Smooth muscle cell (in vitro differentiated cells): Measurements from ENCODE around the gene FBLN2. TPM values are rescaled to one million over a fixed set of nuclear protein-coding genes. Genes with fewer than 3 reads are reported as not detected.

ENCODE experiments used
- DNase-seq: peaks from one replicate; lab custom pipeline; 2025; ENCODE audit not compliant: unreplicated experiment; lab: John Stamatoyannopoulos, UW
- H2AFZ ChIP-seq: fragments of 200-600 bp; sonication (generic); 2 replicates; pipeline ENCODE4 v1.6.0; 2016; ENCODE audit warnings: antibody characterized with exemption, low read depth, mild to moderate bottlenecking
- H3F3A ChIP-seq: fragments of 200-600 bp; sonication (generic); 2 replicates; pipeline ENCODE4 v1.6.0; 2017; ENCODE audit warnings: antibody characterized with exemption, low read depth
- H3K27ac ChIP-seq: fragments of 200-600 bp; sonication (generic); 2 replicates; pipeline ENCODE4 v1.5.1; 2016; ENCODE audit warnings: low read depth, mild to moderate bottlenecking
- H3K27me3 ChIP-seq: fragments of 200-600 bp; sonication (generic); 2 replicates; pipeline ENCODE4 v1.6.1; 2016; ENCODE audit warnings: low read depth, mild to moderate bottlenecking
- H3K36me3 ChIP-seq: fragments of 200-600 bp; sonication (generic); 2 replicates; pipeline ENCODE4 v1.5.1; 2016; ENCODE audit warnings: low read depth
- H3K4me1 ChIP-seq: fragments of 200-600 bp; sonication (generic); 2 replicates; pipeline ENCODE4 v1.5.1; 2016; ENCODE audit warnings: low read depth
- H3K4me2 ChIP-seq: fragments of 200-600 bp; sonication (generic); 2 replicates; pipeline ENCODE4 v1.6.0; 2016; ENCODE audit warnings: mild to moderate bottlenecking
- H3K4me3 ChIP-seq: fragments of 200-600 bp; sonication (generic); 2 replicates; pipeline ENCODE4 v1.5.1; 2016; ENCODE audit warnings: mild to moderate bottlenecking
- H3K79me2 ChIP-seq: fragments of 200-600 bp; sonication (generic); 2 replicates; pipeline ENCODE4 v1.6.0; 2016; ENCODE audit warnings: low read depth, mild to moderate bottlenecking
- H3K9ac ChIP-seq: fragments of 200-600 bp; sonication (generic); 2 replicates; pipeline ENCODE4 v1.6.0; 2016; ENCODE audit warnings: low read depth
- H3K9me3 ChIP-seq: fragments of 200-600 bp; sonication (generic); replicated peaks from 2 replicates; pipeline ENCODE4 v1.5.1; 2016; ENCODE audit warnings: low read depth
- H4K20me1 ChIP-seq: fragments of 200-600 bp; sonication (generic); 2 replicates; pipeline ENCODE4 v1.6.0; 2016; ENCODE audit warnings: low read depth
- WGBS: methylation state at CpG from one replicate; pipeline ENCODE4 v1.1.7; 2016; ENCODE audit warnings: low lambda C conversion rate; 5-methylcytosine and 5-hydroxymethylcytosine counted together
- polyA plus RNA-seq: library from polyadenylated mRNA; unstranded; fragments of >200 nt; fragmentation: Nextera tagmentation; extraction: Ambion mirVana; gene quantifications from 2 replicates; pipeline ENCODE4 v1.2.1, GENCODE V29; 2016
- total RNA-seq: library from RNA; depleted of rRNA; stranded (reverse); fragments of >200 nt; gene quantifications from 2 replicates; pipeline ENCODE4 v1.2.3, GENCODE V29; 2014
- TF ChIP-seq, protein P1 (sequence below): fragments of 200-600 bp; sonication (generic); IDR thresholded peaks from 2 replicates; pipeline ENCODE4 v1.5.1; 2017; ENCODE audit warnings: borderline replicate concordance, mild to moderate bottlenecking, antibody characterized with exemption; ENCODE audit not compliant: insufficient read depth, poor library complexity, severe bottlenecking

Gene FBLN2
- total and polyA plus RNA-seq, 2 experiments from 2014 or later = 159 to 390 TPM

DNA sequence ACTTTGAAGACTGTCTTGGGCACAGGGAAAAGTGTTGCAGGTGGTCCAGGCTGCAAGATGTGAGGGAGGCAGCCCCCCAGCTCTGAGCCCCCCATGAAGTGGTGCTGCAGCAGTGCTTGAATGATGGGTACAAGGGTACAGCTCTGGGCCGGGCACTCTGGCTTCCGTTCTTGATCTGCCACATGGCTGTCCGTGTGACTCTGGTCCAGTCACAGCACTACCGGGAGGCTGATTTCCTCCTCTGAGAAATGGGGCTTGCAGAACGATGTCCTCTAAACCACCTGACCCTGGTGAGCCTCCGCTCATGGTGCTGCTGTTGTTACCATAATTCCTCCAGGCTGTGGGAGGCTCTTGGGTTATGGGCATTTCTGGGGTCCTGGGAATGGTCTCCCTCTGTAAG lies 75.1 kb downstream of the FBLN2 start:
- no peaks in the 10 kb centered on the region for H3K36me3 ChIP-seq
- no peak overlapping the region for H3K27ac ChIP-seq
- H4K20me1 ChIP-seq = peaks cover 12% of the 10 kb centered on the region
- TF ChIP-seq, protein P1, sequence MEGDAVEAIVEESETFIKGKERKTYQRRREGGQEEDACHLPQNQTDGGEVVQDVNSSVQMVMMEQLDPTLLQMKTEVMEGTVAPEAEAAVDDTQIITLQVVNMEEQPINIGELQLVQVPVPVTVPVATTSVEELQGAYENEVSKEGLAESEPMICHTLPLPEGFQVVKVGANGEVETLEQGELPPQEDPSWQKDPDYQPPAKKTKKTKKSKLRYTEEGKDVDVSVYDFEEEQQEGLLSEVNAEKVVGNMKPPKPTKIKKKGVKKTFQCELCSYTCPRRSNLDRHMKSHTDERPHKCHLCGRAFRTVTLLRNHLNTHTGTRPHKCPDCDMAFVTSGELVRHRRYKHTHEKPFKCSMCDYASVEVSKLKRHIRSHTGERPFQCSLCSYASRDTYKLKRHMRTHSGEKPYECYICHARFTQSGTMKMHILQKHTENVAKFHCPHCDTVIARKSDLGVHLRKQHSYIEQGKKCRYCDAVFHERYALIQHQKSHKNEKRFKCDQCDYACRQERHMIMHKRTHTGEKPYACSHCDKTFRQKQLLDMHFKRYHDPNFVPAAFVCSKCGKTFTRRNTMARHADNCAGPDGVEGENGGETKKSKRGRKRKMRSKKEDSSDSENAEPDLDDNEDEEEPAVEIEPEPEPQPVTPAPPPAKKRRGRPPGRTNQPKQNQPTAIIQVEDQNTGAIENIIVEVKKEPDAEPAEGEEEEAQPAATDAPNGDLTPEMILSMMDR = no peak
- no peaks in the 10 kb centered on the region for H3K27me3 ChIP-seq
- no peaks in the 10 kb centered on the region for H3K4me1 ChIP-seq
- no peaks in the 10 kb centered on the region for H3K9me3 ChIP-seq
- no peak for DNase-seq
- no peak overlapping the region for H3K9ac ChIP-seq
- WGBS = 96% methylated on average over 6 of the region's 6 CpGs
- no peak overlapping the region for H2AFZ ChIP-seq
- no peak overlapping the region for H3K4me3 ChIP-seq
- H3K79me2 ChIP-seq = no peaks in the 10 kb centered on the region
- H3F3A ChIP-seq = no peaks in the 10 kb centered on the region
- no peak overlapping the region for H3K4me2 ChIP-seq

DNA sequence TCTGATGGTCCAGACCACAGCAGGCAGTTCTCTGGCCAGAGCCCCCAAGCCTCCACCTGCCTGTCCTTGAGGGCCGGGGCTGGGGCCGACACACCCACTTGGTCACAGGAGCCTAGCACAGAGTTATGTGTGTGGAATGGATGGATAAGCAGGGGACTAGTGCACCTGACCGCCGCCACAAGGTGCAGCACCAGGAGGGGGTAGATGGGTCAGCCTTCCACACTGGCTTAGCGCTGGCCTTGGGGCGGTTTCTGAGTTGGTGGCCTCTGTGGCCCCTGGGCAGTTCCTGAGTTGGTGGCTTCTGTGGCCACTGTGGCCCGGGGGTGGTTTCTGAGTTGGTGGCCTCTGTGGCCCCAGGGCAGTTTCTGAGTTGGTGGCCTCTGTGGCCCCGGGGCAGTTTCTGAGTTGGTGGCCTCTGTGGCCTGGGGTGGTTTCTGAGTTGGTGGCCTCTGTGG lies 75.8 kb downstream of the FBLN2 start:
- H3K9me3 ChIP-seq = no peaks in the 10 kb centered on the region
- no peak overlapping the region for H3K9ac ChIP-seq
- TF ChIP-seq, protein P1 = no peak
- H3K27ac ChIP-seq = no peak overlapping the region
- no peak overlapping the region for H3K4me2 ChIP-seq
- DNase-seq = no peak
- H2AFZ ChIP-seq = no peak overlapping the region
- H3K4me3 ChIP-seq = no peak overlapping the region
- no peaks in the 10 kb centered on the region for H3K27me3 ChIP-seq
- WGBS = 98% methylated on average over 8 of the region's 8 CpGs
- no peaks in the 10 kb centered on the region for H3K4me1 ChIP-seq
- no peaks in the 10 kb centered on the region for H3K36me3 ChIP-seq
- no peaks in the 10 kb centered on the region for H3K79me2 ChIP-seq
- no peaks in the 10 kb centered on the region for H3F3A ChIP-seq
- H4K20me1 ChIP-seq = peaks cover 12% of the 10 kb centered on the region

DNA sequence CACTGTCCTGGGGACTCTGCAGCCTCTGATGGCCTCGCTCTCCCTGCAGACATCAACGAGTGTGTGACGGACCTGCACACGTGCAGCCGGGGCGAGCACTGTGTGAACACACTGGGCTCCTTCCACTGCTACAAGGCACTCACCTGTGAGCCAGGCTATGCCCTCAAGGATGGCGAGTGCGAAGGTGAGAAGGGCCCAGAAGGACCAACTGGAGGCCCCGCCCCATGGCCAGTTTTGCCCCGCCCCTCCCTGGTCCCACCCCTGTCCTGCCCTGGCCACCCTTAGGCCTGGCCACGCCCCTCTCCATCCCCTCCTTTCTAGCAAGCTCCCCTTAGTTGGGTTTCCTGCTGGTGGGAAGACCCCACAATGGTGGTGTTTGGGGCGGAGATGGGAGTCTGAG lies 77.5 kb downstream of the FBLN2 start:
- Histone ChIP-seq H3K9me3 (no peaks in the 10 kb centered on the region), H3F3A (no peaks in the 10 kb centered on the region), H3K4me3 (no peak overlapping the region), H3K4me2 (no peak overlapping the region), H3K9ac (no peak overlapping the region), H3K4me1 (no peaks in the 10 kb centered on the region), H3K79me2 (no peaks in the 10 kb centered on the region), H3K27me3 (no peaks in the 10 kb centered on the region), H3K27ac (no peak overlapping the region), H2AFZ (no peak overlapping the region), H4K20me1 (peaks cover 12% of the 10 kb centered on the region), H3K36me3 (no peaks in the 10 kb centered on the region)
- WGBS = 98% methylated on average over 12 of the region's 12 CpGs
- TF ChIP-seq, protein P1 = no peak
- no peak for DNase-seq

DNA sequence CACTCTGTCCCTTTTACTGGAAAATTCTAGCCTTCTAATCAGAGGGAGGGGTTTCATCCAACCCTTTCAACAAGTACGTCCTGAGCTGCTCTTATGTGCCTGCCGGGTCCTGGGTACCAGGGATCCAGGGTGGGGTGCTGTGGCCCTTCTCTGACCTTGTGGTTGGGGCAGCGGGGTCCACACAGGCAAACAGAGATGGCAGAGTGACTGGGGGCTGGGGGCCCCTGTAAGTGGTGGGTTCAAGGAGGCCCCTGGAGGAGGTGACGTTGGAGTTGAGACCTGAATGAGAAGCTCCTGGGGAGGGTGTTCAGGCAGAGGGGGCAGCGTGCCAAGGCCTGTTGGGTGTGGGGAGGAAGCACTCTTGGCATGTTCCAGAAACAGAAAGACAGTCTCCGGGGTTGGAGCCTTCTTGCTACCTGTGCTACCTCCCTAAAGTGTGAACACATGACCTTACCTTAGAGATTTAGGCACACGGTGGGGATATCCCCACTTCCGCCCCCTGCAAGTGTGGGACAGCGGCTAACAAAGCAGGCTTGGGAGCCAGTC lies 78.1 kb downstream of the FBLN2 start:
- Histone ChIP-seq H3K9ac (no peak overlapping the region), H3K27me3 (no peaks in the 10 kb centered on the region), H3K36me3 (no peaks in the 10 kb centered on the region), H3K9me3 (no peaks in the 10 kb centered on the region), H2AFZ (no peak overlapping the region), H3K4me1 (no peaks in the 10 kb centered on the region), H3K27ac (no peak overlapping the region), H4K20me1 (peaks cover 12% of the 10 kb centered on the region), H3K4me2 (no peak overlapping the region), H3K79me2 (no peaks in the 10 kb centered on the region), H3F3A (no peaks in the 10 kb centered on the region), H3K4me3 (no peak overlapping the region)
- 84% methylated on average over 9 of the region's 9 CpGs for WGBS
- TF ChIP-seq, protein P1 = no peak
- DNase-seq = no peak
